ENCODE results near the gene DZIP1L.

DZIP1L gene

GRCh38 chr3:138084196-138084595 lies 31.2 kb downstream of the DZIP1L start:
- Histone ChIP-seq H3K4me1 (no peaks in the 10 kb centered on the region), H3K36me3 (no peaks in the 10 kb centered on the region), H3K27me3 (no peaks in the 10 kb centered on the region), H3K9me3 (no peaks in the 10 kb centered on the region), H3K4me3 (ENCODE audit: low read depth, low read length) (no peak overlapping the region)
- no peak for TF ChIP-seq CTCF (IDR thresholded peaks at IDR 0.05; ENCODE audit: low read depth, low read length)
- DNase-seq, result no peak

- H3K4me1 ChIP-seq, result no peaks in the 10 kb centered on the region
- DNase-seq, result no peak
- TF ChIP-seq CTCF (IDR thresholded peaks at IDR 0.05; ENCODE audit: low read depth, low read length), result no peak
- H3K4me3 ChIP-seq (ENCODE audit: low read depth, low read length), result no peak overlapping the region
- H3K36me3 ChIP-seq, result no peaks in the 10 kb centered on the region
- no peaks in the 10 kb centered on the region for H3K9me3 ChIP-seq
- no peaks in the 10 kb centered on the region for H3K27me3 ChIP-seq
Observed at GRCh38 chr3:138082992-138083386, 32.4 kb downstream of the DZIP1L start.

GRCh38 chr3:138082085-138082991 lies 33.1 kb downstream of the DZIP1L start:
- DNase-seq, result no peak

GRCh38 chr3:138081371-138082084 lies 33.9 kb downstream of the DZIP1L start:
- TF ChIP-seq CTCF (IDR thresholded peaks at IDR 0.05; ENCODE audit: low read depth, low read length), result no peak
- Histone ChIP-seq H3K4me3 (ENCODE audit: low read depth, low read length) (no peak overlapping the region), H3K9me3 (no peaks in the 10 kb centered on the region), H3K4me1 (no peaks in the 10 kb centered on the region), H3K27me3 (no peaks in the 10 kb centered on the region), H3K36me3 (no peaks in the 10 kb centered on the region)
- no peak for DNase-seq

More at GRCh38 chr3:138082085-138082991, 33.1 kb downstream of the DZIP1L start:
- Histone ChIP-seq H3K4me3 (ENCODE audit: low read depth, low read length) (no peak overlapping the region), H3K9me3 (no peaks in the 10 kb centered on the region), H3K36me3 (no peaks in the 10 kb centered on the region), H3K27me3 (no peaks in the 10 kb centered on the region), H3K4me1 (no peaks in the 10 kb centered on the region)
- no peak for TF ChIP-seq CTCF (IDR thresholded peaks at IDR 0.05; ENCODE audit: low read depth, low read length)

GRCh38 chr3:138079901-138080300 lies 35.5 kb downstream of the DZIP1L start:
- Histone ChIP-seq H3K9me3 (no peaks in the 10 kb centered on the region), H3K36me3 (no peaks in the 10 kb centered on the region), H3K4me1 (no peaks in the 10 kb centered on the region), H3K4me3 (ENCODE audit: low read depth, low read length) (no peak overlapping the region), H3K27me3 (no peaks in the 10 kb centered on the region)
- DNase-seq, result no peak
- no peak for TF ChIP-seq CTCF (IDR thresholded peaks at IDR 0.05; ENCODE audit: low read depth, low read length)
